GM21576 (cell line): ENCODE results near the gene APOA4.

ENCODE experiments used
- ATAC-seq: cut with Tn5 transposase; IDR thresholded peaks from one replicate; pipeline ENCODE4 v1.9.1; 2021; ENCODE audit warnings: mild to moderate bottlenecking, moderate library complexity; ENCODE audit not compliant: unreplicated experiment

Gene APOA4

GRCh38 chr11:116823031-116823843, at the start of gene APOA4:
TSS of gene APOA4 (minus strand) at chr11:116823304. CDS start at chr11:116823191, 113 bp downstream.
- ATAC-seq: no peak

- ATAC-seq: no peak
Measured at GRCh38 chr11:116871248-116871647, 48.1 kb upstream of the APOA4 start.

GRCh38 chr11:116870054-116870453, 47.0 kb upstream of the APOA4 start:
- no peak for ATAC-seq

GRCh38 chr11:116869610-116870009, 46.5 kb upstream of the APOA4 start:
- no peak for ATAC-seq

GRCh38 chr11:116868066-116868465, 45.0 kb upstream of the APOA4 start:
- ATAC-seq: no peak

GRCh38 chr11:116867619-116868018, 44.5 kb upstream of the APOA4 start:
- ATAC-seq: no peak

- ATAC-seq: no peak
Measured at GRCh38 chr11:116866804-116867455, 43.8 kb upstream of the APOA4 start.

- ATAC-seq: no peak
Measured at GRCh38 chr11:116865696-116866095, 42.6 kb upstream of the APOA4 start.

- no peak for ATAC-seq
Measured at GRCh38 chr11:116864531-116864930, 41.4 kb upstream of the APOA4 start.

GRCh38 chr11:116862951-116863350, 39.8 kb upstream of the APOA4 start:
- no peak for ATAC-seq

- ATAC-seq: no peak
Measured at GRCh38 chr11:116862185-116862584, 39.1 kb upstream of the APOA4 start.

GRCh38 chr11:116861539-116861938, 38.4 kb upstream of the APOA4 start:
- no peak for ATAC-seq

GRCh38 chr11:116860303-116860702, 37.2 kb upstream of the APOA4 start:
- ATAC-seq: no peak

- no peak for ATAC-seq
Measured at GRCh38 chr11:116859175-116859574, 36.1 kb upstream of the APOA4 start.

GRCh38 chr11:116857936-116858335, 34.8 kb upstream of the APOA4 start:
- ATAC-seq: no peak

GRCh38 chr11:116857316-116857715, 34.2 kb upstream of the APOA4 start:
- ATAC-seq: no peak

GRCh38 chr11:116856423-116856822, 33.3 kb upstream of the APOA4 start:
- no peak for ATAC-seq

- no peak for ATAC-seq
Measured at GRCh38 chr11:116855413-116855812, 32.3 kb upstream of the APOA4 start.

- peak; percentile 95 for ATAC-seq
Measured at GRCh38 chr11:116853461-116854073, 30.5 kb upstream of the APOA4 start.

- ATAC-seq: no peak
Measured at GRCh38 chr11:116852261-116853031, 29.3 kb upstream of the APOA4 start.

- no peak for ATAC-seq
Measured at GRCh38 chr11:116851626-116852025, 28.5 kb upstream of the APOA4 start.
